Duodenal mucosa (tissue), 2 donors: ENCODE results near the gene NPIPB4.
"Not testable (repeated sequence)": the region's sequence is repeated elsewhere in the genome, so short reads cannot be mapped to it uniquely, and the experiment has no call there.

Experiments
- H3K27ac ChIP-seq: one replicate; pipeline ENCODE4 v1.7.0; 2013; ENCODE audit warnings: low read depth, low read length
- H3K27me3 ChIP-seq, 2 donors: one replicate each; pipeline ENCODE4 v1.7.0; 2013; ENCODE audit warnings: low read length in 2 of 2, control low read depth in 1 of 2; ENCODE audit not compliant: insufficient read depth in 2 of 2, control insufficient read depth in 1 of 2
- H3K36me3 ChIP-seq, 2 donors: one replicate each; pipeline ENCODE4 v1.7.0; 2013; ENCODE audit warnings: low read length in 2 of 2, control low read depth in 1 of 2; ENCODE audit not compliant: insufficient read depth in 2 of 2, control insufficient read depth in 1 of 2
- H3K4me1 ChIP-seq, 2 donors: one replicate each; pipeline ENCODE4 v1.7.0; 2013; ENCODE audit warnings: low read length in 2 of 2, control low read depth in 1 of 2; ENCODE audit not compliant: insufficient read depth in 2 of 2, control insufficient read depth in 1 of 2
- H3K4me3 ChIP-seq, 2 donors: one replicate each; pipeline ENCODE4 v1.7.0; 2013; ENCODE audit warnings: low read length in 2 of 2, low read depth in 1 of 2
- H3K9ac ChIP-seq, 2 donors: one replicate each; pipeline ENCODE4 v1.7.0; 2013; ENCODE audit warnings: low read length in 2 of 2, low read depth in 1 of 2
- H3K9me3 ChIP-seq, 2 donors: one replicate each; pipeline ENCODE4 v1.7.0; 2013; ENCODE audit warnings: low read length in 2 of 2, control low read depth in 1 of 2; ENCODE audit not compliant: control insufficient read depth in 1 of 2

NPIPB4 gene

GRCh38 chr16:21857656-21858055, at the start of gene NPIPB4:
Gene NPIPB4, minus strand, starts transcription at chr16:21857756. Its CDS starts 378 bp downstream, at chr16:21857378.
- not testable (repeated sequence) for H3K27me3 ChIP-seq, H3K9me3 ChIP-seq, H3K36me3 ChIP-seq, H3K27ac ChIP-seq, H3K9ac ChIP-seq, H3K4me3 ChIP-seq, H3K4me1 ChIP-seq

GRCh38 chr16:21898998-21899397, 41.4 kb upstream of the NPIPB4 start:
- not testable (repeated sequence) for H3K27ac ChIP-seq, H3K4me3 ChIP-seq, H3K4me1 ChIP-seq, H3K27me3 ChIP-seq, H3K9ac ChIP-seq, H3K9me3 ChIP-seq, H3K36me3 ChIP-seq

GRCh38 chr16:21881988-21882387, 24.4 kb upstream of the NPIPB4 start:
- not testable (repeated sequence) for H3K4me3 ChIP-seq, H3K9ac ChIP-seq, H3K27me3 ChIP-seq, H3K4me1 ChIP-seq, H3K36me3 ChIP-seq, H3K27ac ChIP-seq, H3K9me3 ChIP-seq

GRCh38 chr16:21837186-21837585, 20.4 kb downstream of the NPIPB4 start:
- not testable (repeated sequence) for H3K36me3 ChIP-seq, H3K4me3 ChIP-seq, H3K9me3 ChIP-seq, H3K9ac ChIP-seq, H3K27me3 ChIP-seq, H3K27ac ChIP-seq, H3K4me1 ChIP-seq

- not testable (repeated sequence) for H3K27ac ChIP-seq, H3K4me1 ChIP-seq, H3K4me3 ChIP-seq, H3K9ac ChIP-seq, H3K27me3 ChIP-seq, H3K9me3 ChIP-seq, H3K36me3 ChIP-seq
Measured at GRCh38 chr16:21836334-21836733, 21.2 kb downstream of the NPIPB4 start.

GRCh38 chr16:21835747-21836146, 21.8 kb downstream of the NPIPB4 start:
- not testable (repeated sequence) for H3K4me3 ChIP-seq, H3K9me3 ChIP-seq, H3K36me3 ChIP-seq, H3K27ac ChIP-seq, H3K4me1 ChIP-seq, H3K27me3 ChIP-seq, H3K9ac ChIP-seq

- not testable (repeated sequence) for H3K4me1 ChIP-seq, H3K27ac ChIP-seq, H3K9me3 ChIP-seq, H3K9ac ChIP-seq, H3K4me3 ChIP-seq, H3K36me3 ChIP-seq, H3K27me3 ChIP-seq
Measured at GRCh38 chr16:21834211-21834610, 23.3 kb downstream of the NPIPB4 start.

GRCh38 chr16:21829929-21830328, 27.6 kb downstream of the NPIPB4 start:
- not testable (repeated sequence) for H3K36me3 ChIP-seq, H3K27ac ChIP-seq, H3K4me1 ChIP-seq, H3K9me3 ChIP-seq, H3K4me3 ChIP-seq, H3K9ac ChIP-seq, H3K27me3 ChIP-seq

- not testable (repeated sequence) for H3K4me1 ChIP-seq, H3K9ac ChIP-seq, H3K9me3 ChIP-seq, H3K27me3 ChIP-seq, H3K36me3 ChIP-seq, H3K4me3 ChIP-seq, H3K27ac ChIP-seq
Measured at GRCh38 chr16:21826067-21826706, 31.4 kb downstream of the NPIPB4 start.

- not testable (repeated sequence) for H3K9me3 ChIP-seq, H3K9ac ChIP-seq, H3K4me3 ChIP-seq, H3K27ac ChIP-seq, H3K4me1 ChIP-seq, H3K36me3 ChIP-seq, H3K27me3 ChIP-seq
Measured at GRCh38 chr16:21825526-21825925, 32.0 kb downstream of the NPIPB4 start.

- H3K4me3 ChIP-seq, H3K27ac ChIP-seq, H3K27me3 ChIP-seq, H3K9ac ChIP-seq, H3K4me1 ChIP-seq, H3K9me3 ChIP-seq, H3K36me3 ChIP-seq: not testable (repeated sequence)
Measured at GRCh38 chr16:21823258-21823657, 34.3 kb downstream of the NPIPB4 start.
